RPMI7951 (cell line): ENCODE measurements around the gene VANGL2. TPM values are rescaled to one million over a fixed set of nuclear protein-coding genes. Genes with fewer than 3 reads are reported as not detected.

Experiments used
- DNase-seq: peaks from one replicate; pipeline ENCODE4 v3.0.0-alpha.2; 2012; ENCODE audit warnings: low read depth
- total RNA-seq: library from RNA; depleted of rRNA; stranded (reverse); fragments of >200 nt; shearing (Covaris generic); gene quantifications from 2 replicates; pipeline ENCODE4 v1.2.3, GENCODE V29; 2014; rRNA removed

The VANGL2 gene
- total RNA-seq, 1 experiment from 2014 or later: 0.12 TPM

GRCh38 chr1:160460214-160460642 is 59.9 kb downstream of the VANGL2 start:
- no peak for DNase-seq

- DNase-seq: no peak
These were observed 60.4 kb downstream of the VANGL2 start for GRCh38 chr1:160460683-160461287.

GRCh38 chr1:160465123-160465522 is 64.8 kb downstream of the VANGL2 start:
- no peak for DNase-seq

- no peak for DNase-seq
These were observed 66.6 kb downstream of the VANGL2 start for GRCh38 chr1:160466961-160467360.

GRCh38 chr1:160467576-160467975 is 67.2 kb downstream of the VANGL2 start:
- DNase-seq: no peak

- DNase-seq: no peak
These were observed 70.9 kb downstream of the VANGL2 start for GRCh38 chr1:160471253-160471652.

- DNase-seq: no peak
These were observed 71.7 kb downstream of the VANGL2 start for GRCh38 chr1:160472112-160472511.

- DNase-seq: no peak
These were observed 74.3 kb downstream of the VANGL2 start for GRCh38 chr1:160474392-160475242.

Other genes starting within 250 kb of the VANGL2 start
- not detected in 2 replicates for gene ATP1A4, start 249.0 kb upstream of the VANGL2 start, total RNA-seq
- gene CASQ1, start 210.0 kb upstream of the VANGL2 start, total RNA-seq: not detected in 2 replicates
- gene PEA15, start 195.2 kb upstream of the VANGL2 start, total RNA-seq: 107 and 111 TPM in 2 replicates
- gene DCAF8, start 138.0 kb upstream of the VANGL2 start, total RNA-seq: 28.4 and 31.4 TPM in 2 replicates
- gene PEX19, start 115.4 kb upstream of the VANGL2 start, total RNA-seq: 29.2 and 35.6 TPM in 2 replicates
- gene COPA, start 57.3 kb upstream of the VANGL2 start, total RNA-seq: 127 and 140 TPM in 2 replicates
- 65.6 and 88.6 TPM in 2 replicates for gene NCSTN, start 57.2 kb upstream of the VANGL2 start, total RNA-seq
- gene NHLH1, start 33.5 kb upstream of the VANGL2 start, total RNA-seq: not detected in 2 replicates
- not detected in 2 replicates for gene SLAMF6, start 122.7 kb downstream of the VANGL2 start, total RNA-seq
- gene CD84, start 178.9 kb downstream of the VANGL2 start, total RNA-seq: not detected in 2 replicates
- gene SLAMF1, start 246.5 kb downstream of the VANGL2 start, total RNA-seq: 0.12 TPM in 1 of 2 replicates, not detected in the other